Measurements from ENCODE around the gene APOA4.

GRCh38 chr11:116866804-116867455, 43.8 kb upstream of the APOA4 start:
- TF ChIP-seq, protein P1, sequence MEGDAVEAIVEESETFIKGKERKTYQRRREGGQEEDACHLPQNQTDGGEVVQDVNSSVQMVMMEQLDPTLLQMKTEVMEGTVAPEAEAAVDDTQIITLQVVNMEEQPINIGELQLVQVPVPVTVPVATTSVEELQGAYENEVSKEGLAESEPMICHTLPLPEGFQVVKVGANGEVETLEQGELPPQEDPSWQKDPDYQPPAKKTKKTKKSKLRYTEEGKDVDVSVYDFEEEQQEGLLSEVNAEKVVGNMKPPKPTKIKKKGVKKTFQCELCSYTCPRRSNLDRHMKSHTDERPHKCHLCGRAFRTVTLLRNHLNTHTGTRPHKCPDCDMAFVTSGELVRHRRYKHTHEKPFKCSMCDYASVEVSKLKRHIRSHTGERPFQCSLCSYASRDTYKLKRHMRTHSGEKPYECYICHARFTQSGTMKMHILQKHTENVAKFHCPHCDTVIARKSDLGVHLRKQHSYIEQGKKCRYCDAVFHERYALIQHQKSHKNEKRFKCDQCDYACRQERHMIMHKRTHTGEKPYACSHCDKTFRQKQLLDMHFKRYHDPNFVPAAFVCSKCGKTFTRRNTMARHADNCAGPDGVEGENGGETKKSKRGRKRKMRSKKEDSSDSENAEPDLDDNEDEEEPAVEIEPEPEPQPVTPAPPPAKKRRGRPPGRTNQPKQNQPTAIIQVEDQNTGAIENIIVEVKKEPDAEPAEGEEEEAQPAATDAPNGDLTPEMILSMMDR (IDR thresholded peaks at IDR 0.05): no peak
- TF ChIP-seq POLR2A (IDR thresholded peaks at IDR 0.05) (no peak), POLR2AphosphoS5 (IDR thresholded peaks at IDR 0.05) (no peak), EP300 (IDR thresholded peaks at IDR 0.05) (no peak)
